ENCODE results near the gene SPSB2.

- TF ChIP-seq POLR2A (IDR thresholded peaks at IDR 0.05) (no peak), CTCF (IDR thresholded peaks at IDR 0.05) (peak; percentile 84 to 93 (median 92))
Observed at GRCh38 chr12:6869049-6870021, 3.8 kb downstream of the SPSB2 start.

All from esophagus squamous epithelium (tissue), 4 donors.